ENCODE results near the gene DYNLT1. TPM values are rescaled to one million over a fixed set of nuclear protein-coding genes. Genes with fewer than 3 reads are reported as not detected.

DYNLT1 gene
- polyA plus RNA-seq, 1 donor from 2014 or later = 320 TPM

GRCh38 chr6:158591134-158591809 lies 53.3 kb downstream of the DYNLT1 start:
- H3F3A ChIP-seq (ENCODE audit: insufficient read depth, low read length, poor library complexity, severe bottlenecking) = no peaks in the 10 kb centered on the region
- H3K4me2 ChIP-seq (ENCODE audit: low read length) = no peak overlapping the region
- H3K36me3 ChIP-seq (ENCODE audit: insufficient read depth, low read length) = peaks cover 19% of the 10 kb centered on the region
- H3K27me3 ChIP-seq (ENCODE audit: insufficient read depth, low read depth, low read length) = no peaks in the 10 kb centered on the region
- no peaks in the 10 kb centered on the region for H3K9me2 ChIP-seq (ENCODE audit: insufficient read depth, low read length)
- peak overlapping the region; percentile 14 for H3K9ac ChIP-seq (ENCODE audit: low read length)
- H3K27ac ChIP-seq (ENCODE audit: low read length) = peak overlapping the region; percentile 56
- H3K4me3 ChIP-seq (ENCODE audit: low read length) = peak overlapping the region; percentile 25
- no peaks in the 10 kb centered on the region for H3K79me2 ChIP-seq (replicated peaks; ENCODE audit: insufficient read depth, low read length)
- H4K20me1 ChIP-seq (ENCODE audit: insufficient read depth) = no peaks in the 10 kb centered on the region
- H3K9me3 ChIP-seq (ENCODE audit: low read length) = no peaks in the 10 kb centered on the region
- H2AFZ ChIP-seq (ENCODE audit: low read depth, low read length) = no peak overlapping the region
- TF ChIP-seq EZH2 (IDR thresholded peaks at IDR 0.05; ENCODE audit: borderline replicate concordance, insufficient read depth, low read length, poor library complexity, severe bottlenecking) (no peak), CTCF (IDR thresholded peaks at IDR 0.05; ENCODE audit: poor library complexity, severe bottlenecking) (no peak), TAF1 (IDR thresholded peaks at IDR 0.05; ENCODE audit: low read depth) (no peak), SMC3 (conservative IDR thresholded peaks at IDR 0.05; ENCODE audit: poor library complexity) (no peak), EP300 (conservative IDR thresholded peaks at IDR 0.05; ENCODE audit: poor library complexity, severe bottlenecking) (no peak), RAD21 (conservative IDR thresholded peaks at IDR 0.05) (no peak), MXI1 (conservative IDR thresholded peaks at IDR 0.05; ENCODE audit: poor library complexity, severe bottlenecking) (no peak), REST (IDR thresholded peaks at IDR 0.05; ENCODE audit: borderline replicate concordance) (no peak), POLR2AphosphoS5 (IDR thresholded peaks at IDR 0.05) (no peak)

- Histone ChIP-seq H3K9me2 (ENCODE audit: insufficient read depth, low read length) (no peaks in the 10 kb centered on the region), H3K27me3 (ENCODE audit: insufficient read depth, low read depth, low read length) (no peaks in the 10 kb centered on the region), H4K20me1 (ENCODE audit: insufficient read depth) (no peaks in the 10 kb centered on the region), H3K9me3 (ENCODE audit: low read length) (no peaks in the 10 kb centered on the region), H3K4me3 (ENCODE audit: low read length) (no peak overlapping the region), H2AFZ (ENCODE audit: low read depth, low read length) (no peak overlapping the region), H3K79me2 (replicated peaks; ENCODE audit: insufficient read depth, low read length) (no peaks in the 10 kb centered on the region), H3K4me2 (ENCODE audit: low read length) (no peak overlapping the region), H3K36me3 (ENCODE audit: insufficient read depth, low read length) (peaks cover 30% of the 10 kb centered on the region), H3K27ac (ENCODE audit: low read length) (no peak overlapping the region), H3K9ac (ENCODE audit: low read length) (no peak overlapping the region), H3F3A (ENCODE audit: insufficient read depth, low read length, poor library complexity, severe bottlenecking) (no peaks in the 10 kb centered on the region)
- TF ChIP-seq MXI1 (conservative IDR thresholded peaks at IDR 0.05; ENCODE audit: poor library complexity, severe bottlenecking) (no peak), CTCF (IDR thresholded peaks at IDR 0.05; ENCODE audit: poor library complexity, severe bottlenecking) (no peak), TAF1 (IDR thresholded peaks at IDR 0.05; ENCODE audit: low read depth) (no peak), EZH2 (IDR thresholded peaks at IDR 0.05; ENCODE audit: borderline replicate concordance, insufficient read depth, low read length, poor library complexity, severe bottlenecking) (no peak), SMC3 (conservative IDR thresholded peaks at IDR 0.05; ENCODE audit: poor library complexity) (no peak), RAD21 (conservative IDR thresholded peaks at IDR 0.05) (no peak), EP300 (conservative IDR thresholded peaks at IDR 0.05; ENCODE audit: poor library complexity, severe bottlenecking) (no peak), POLR2AphosphoS5 (IDR thresholded peaks at IDR 0.05) (no peak), REST (IDR thresholded peaks at IDR 0.05; ENCODE audit: borderline replicate concordance) (no peak)
These were observed 55.2 kb downstream of the DYNLT1 start for GRCh38 chr6:158589366-158589765.

Data from neural cell (in vitro differentiated cells).